Prostate gland (tissue), 2 donors: ENCODE results near the gene PTGIR.

Experiments
- POLR2A ChIP-seq: fragments of 450-650 bp; IDR thresholded peaks from one replicate; pipeline ENCODE4 v1.6.1; 2016; ENCODE audit warnings: antibody characterized with exemption, mild to moderate bottlenecking
- POLR2AphosphoS5 ChIP-seq: sonication (generic); formaldehyde crosslinking; IDR thresholded peaks from one replicate; pipeline ENCODE4 v1.6.1; 2017; ENCODE audit warnings: antibody characterized with exemption
- TF ChIP-seq, protein P1 (sequence below), 4 experiments: fragments of 200-600 bp in 2 of 4; fragments of 450-650 bp in 2 of 4; sonication (generic) in 2 of 4; IDR thresholded peaks; 1 replicate in 3 of 4; 2 replicates in 1 of 4; pipeline ENCODE4 v1.5.1; 2016 to 2019; ENCODE audit warnings: antibody characterized with exemption in 4 of 4, mild to moderate bottlenecking in 2 of 4, moderate library complexity in 2 of 4

DNA sequence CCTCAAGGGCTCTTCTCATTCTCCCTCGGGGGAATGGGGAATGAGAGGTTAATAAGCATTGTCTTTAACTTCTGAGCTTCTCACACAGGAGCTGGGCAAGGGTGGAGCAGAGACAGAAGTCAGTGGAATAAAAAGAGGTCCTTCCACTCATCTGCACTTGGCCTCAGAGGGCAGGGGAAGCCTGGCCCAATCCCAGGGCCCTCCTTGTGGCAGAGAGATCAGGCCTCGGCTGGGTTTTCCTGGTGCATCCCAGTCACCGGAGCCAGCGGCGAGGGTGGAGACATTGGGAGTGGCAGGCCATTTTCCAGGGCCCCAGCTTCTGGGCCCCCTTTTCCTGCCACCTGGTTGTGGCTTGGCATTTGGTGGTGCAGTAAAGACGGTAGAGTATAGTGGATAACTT, 13.1 kb downstream of the PTGIR start:
- TF ChIP-seq, protein P1, sequence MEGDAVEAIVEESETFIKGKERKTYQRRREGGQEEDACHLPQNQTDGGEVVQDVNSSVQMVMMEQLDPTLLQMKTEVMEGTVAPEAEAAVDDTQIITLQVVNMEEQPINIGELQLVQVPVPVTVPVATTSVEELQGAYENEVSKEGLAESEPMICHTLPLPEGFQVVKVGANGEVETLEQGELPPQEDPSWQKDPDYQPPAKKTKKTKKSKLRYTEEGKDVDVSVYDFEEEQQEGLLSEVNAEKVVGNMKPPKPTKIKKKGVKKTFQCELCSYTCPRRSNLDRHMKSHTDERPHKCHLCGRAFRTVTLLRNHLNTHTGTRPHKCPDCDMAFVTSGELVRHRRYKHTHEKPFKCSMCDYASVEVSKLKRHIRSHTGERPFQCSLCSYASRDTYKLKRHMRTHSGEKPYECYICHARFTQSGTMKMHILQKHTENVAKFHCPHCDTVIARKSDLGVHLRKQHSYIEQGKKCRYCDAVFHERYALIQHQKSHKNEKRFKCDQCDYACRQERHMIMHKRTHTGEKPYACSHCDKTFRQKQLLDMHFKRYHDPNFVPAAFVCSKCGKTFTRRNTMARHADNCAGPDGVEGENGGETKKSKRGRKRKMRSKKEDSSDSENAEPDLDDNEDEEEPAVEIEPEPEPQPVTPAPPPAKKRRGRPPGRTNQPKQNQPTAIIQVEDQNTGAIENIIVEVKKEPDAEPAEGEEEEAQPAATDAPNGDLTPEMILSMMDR (IDR thresholded peaks at IDR 0.05): no peak
- no peak for TF ChIP-seq POLR2A
- TF ChIP-seq POLR2AphosphoS5: no peak
